HG02981 (cell line): ENCODE results near the gene RASSF7.
"Not testable (repeated sequence)": the region's sequence is repeated elsewhere in the genome, so short reads cannot be mapped to it uniquely, and the experiment has no call there.

Experiments
- ATAC-seq: cut with Tn5 transposase; IDR thresholded peaks from one replicate; pipeline ENCODE4 v1.9.1; 2021; ENCODE audit warnings: mild to moderate bottlenecking, moderate library complexity; ENCODE audit not compliant: unreplicated experiment

Gene RASSF7

GRCh38 chr11:563812-564578 lies 3.2 kb downstream of the RASSF7 start:
- ATAC-seq, result no peak

GRCh38 chr11:565921-566509 lies 5.2 kb downstream of the RASSF7 start:
- ATAC-seq, result no peak

DNA sequence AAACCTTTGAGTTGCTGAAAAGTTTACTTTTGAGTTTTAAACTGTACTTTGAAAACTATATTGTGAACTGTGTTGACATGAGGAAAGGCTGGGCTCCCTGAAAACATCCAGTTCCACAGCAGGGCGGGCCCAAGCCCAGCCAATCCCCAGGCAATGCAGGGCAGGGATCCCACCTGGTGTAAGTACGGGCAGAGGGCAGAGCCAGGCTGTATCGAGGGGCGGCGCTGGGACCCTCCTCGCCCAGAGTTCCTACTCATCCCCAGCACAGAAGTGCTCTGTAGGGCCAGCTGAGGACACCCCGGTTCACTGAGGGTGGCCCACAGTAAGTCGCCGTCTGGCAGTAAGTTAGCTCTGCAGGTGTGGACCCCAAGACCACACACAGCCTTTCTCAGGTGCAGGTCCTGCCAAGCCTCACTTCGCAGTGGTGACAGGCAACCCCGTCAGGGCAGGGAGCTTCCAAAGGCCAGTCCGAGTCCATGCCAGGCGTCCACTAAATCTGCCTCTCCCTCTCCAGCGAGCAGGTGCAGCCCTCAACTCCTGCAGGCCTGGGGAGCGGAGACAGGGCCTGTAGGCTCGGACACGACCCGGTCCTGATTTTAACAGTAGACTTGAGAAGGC lies 6.3 kb downstream of the RASSF7 start:
- ATAC-seq, result no peak

DNA sequence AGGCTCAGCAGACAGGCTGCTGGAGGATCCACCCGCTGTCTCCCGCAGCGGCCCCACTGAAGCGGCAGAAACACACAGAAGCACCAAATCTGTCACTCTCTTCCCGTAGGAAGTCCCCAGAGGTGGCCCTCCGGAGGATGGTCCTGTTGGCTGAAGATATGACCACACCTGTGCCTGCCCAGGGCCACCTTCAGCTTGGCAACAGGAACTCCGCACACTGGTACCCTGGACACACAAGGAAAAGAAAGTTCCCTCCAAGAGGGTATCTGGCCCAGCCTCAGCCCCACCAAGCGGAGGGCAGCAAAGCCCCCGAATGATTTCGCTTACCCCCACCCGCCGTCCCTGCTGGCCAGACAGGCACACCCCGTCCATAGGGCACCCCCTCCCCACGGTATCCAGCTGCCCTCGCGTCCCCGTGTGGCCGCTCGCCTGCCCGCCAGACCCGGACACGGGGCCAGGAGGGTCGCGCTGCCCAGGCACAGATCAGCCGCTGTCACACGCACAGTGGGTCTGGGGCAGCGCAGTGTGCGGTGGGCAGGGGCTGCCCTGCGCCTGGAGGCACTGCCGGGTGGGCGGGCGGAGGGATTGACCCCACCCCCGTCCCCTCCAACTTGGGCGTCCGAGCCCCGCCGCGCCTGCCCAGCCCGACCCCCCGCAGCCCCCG lies 7.0 kb downstream of the RASSF7 start:
- peak; percentile 5 for ATAC-seq

- ATAC-seq, result peak; percentile 83
These were observed 7.8 kb downstream of the RASSF7 start for GRCh38 chr11:568306-569157.

DNA sequence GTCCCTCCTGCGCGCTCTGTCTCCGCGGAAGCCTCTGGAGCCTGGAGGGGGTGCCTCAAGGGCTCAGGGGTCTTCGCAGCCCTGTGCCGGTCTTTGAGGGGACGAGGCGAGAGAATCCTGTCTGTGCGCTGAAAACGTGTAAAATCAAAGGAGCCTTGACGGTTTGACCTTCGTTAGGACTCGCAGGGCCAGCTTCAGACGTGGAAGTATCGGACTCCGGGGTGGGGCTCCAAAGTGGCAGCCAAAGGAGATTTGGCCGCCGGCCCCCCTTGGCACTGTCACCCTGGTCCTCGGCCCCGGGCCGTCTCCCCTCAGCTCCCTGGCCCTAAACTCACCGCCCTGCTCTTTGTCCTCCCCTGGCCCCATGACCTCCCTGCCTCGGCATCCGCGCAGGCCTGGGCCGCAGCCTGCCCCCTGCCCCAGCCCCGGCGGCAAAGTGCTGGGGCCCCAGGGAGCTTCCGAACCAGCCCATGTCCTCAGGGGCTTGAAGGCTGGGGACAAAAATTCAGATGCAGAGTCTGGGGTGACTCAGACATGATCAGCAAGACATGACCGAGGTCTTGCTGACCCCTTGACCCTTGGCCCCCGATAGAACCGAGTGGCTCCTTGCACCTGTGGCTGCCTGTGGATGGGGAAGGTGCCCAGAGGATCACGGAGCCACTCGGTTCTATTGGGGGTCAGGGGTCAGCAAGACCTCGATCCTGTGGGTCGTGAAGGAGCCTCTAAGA lies 8.6 kb downstream of the RASSF7 start:
- ATAC-seq, result no peak

DNA sequence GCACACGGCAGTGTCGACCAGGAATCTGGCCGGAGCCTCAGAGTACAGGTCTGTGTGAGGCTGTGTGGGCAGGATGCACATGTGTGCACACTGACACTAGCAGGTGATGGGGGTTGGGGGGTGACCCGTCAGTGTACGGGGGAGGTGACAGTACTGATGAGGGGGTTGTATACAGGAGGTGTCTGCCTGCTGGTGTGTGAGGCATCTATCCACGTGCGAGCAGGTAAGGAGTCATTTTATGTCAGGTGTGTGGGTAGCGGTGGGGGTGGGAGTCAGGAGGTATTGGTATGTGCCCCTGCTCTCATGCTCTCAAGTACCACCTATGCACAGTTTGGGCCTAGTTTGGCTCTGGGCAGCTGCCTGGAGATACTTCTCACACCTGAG lies 11.0 kb downstream of the RASSF7 start:
- no peak for ATAC-seq

- ATAC-seq, result no peak
These were observed 12.5 kb downstream of the RASSF7 start for GRCh38 chr11:573146-573759.

DNA sequence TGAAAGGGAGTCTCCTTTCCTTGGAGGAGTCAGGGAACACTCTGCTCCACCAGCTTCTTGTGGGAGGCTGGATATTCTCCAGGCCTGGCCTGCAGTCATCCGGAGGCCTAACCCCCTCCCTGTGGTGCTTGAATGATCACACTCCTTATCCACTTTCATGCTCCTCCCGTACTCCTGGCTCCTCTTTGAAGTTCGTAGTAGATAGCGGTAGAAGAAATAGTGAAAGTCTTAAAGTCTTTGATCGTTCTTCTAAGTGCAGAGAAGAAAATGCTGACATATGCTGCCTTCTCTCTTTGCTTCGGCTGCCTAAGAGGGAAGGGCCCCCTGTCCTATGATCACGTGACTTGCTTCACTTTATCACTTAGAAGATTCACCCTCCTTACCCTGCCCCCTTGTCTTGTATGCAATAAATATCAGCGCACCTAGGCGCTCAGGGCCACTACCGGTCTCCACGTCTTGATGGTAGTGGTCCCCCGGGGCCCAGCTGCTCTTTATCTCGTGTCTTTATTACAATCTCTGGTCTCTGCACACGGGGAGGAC lies 13.3 kb downstream of the RASSF7 start:
- not testable (repeated sequence) for ATAC-seq

GRCh38 chr11:574632-575312 lies 14.0 kb downstream of the RASSF7 start:
- ATAC-seq, result no peak

DNA sequence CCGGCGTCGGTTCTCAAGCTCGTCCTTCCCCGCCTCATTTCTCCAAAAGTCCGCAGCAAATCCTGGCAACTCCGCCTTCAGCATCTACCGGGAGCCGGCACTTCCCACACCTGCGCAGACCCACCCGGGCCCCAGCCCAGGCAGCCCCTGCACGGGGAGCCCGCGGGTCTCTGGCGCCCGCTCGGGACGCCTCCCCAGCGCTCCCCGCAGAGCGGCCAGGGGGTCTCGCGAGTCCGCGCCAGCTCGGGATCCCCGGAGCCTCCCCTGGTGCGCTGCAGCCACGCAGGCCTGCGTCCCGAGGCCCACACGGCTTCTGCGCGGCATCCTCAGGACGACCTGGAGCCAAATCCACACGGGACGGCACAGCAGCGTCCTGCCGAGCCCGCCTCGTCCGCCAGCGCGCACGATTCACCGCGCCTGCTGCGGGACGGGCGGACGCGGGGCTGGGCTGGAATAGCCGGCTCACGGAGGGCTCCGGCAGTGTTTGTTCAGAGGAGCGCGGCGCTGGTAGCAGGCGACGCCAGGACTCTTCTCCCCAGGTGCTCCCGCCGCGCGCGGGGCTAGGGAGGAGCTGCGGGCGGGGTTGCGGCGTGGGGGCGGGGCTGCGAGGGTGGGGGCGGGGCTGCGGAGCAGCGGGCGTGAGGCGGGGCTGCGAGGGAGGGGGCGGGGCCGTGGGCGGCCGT lies 14.7 kb downstream of the RASSF7 start:
- peak; percentile 25 for ATAC-seq

- peak; percentile 80 for ATAC-seq
These were observed 15.4 kb downstream of the RASSF7 start, which contains the start of gene PHRF1 for GRCh38 chr11:575996-576768. TSS of gene PHRF1 (plus strand) at chr11:576470. CDS start at chr11:581513, 5,043 bp downstream.

DNA sequence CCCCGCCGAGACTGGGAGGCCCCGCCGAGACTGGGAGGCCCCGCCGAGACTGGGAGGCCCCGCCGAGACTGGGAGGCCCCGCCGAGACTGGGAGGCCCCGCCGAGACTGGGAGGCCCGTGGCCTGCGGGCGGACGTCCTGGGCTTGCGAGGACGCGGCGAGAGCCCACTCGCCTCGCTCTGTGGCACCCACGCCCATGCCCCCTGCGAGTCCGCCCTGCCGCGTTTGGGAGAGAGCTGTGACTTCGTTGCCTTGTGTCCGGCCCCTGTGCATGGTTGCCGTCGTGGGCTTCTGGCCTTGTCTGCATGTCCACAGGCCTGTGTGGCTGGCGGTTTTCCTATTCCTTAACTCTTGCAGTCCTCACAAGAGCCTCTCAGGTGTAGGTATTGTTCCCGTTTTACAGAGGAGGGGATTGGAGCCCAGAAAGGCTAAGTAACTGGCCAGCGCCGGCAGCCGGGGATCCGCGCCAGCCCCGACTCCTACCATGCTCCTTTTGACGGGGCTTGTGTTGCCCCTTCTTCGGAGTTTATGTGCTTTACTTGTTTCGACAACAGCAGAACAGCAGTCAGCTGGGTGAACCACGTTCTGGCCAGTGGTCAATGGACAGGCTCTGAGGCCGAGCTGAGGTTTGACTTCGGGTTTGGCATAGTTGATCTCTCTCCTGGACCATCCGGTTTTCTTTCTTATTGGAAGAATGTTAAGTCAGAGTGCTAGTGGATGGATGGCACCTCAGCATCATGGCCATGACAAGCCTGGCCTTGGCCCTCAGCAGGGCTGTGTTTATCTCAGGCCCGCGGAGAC lies 16.2 kb downstream of the RASSF7 start:
- no peak for ATAC-seq

GRCh38 chr11:577611-577894 lies 16.8 kb downstream of the RASSF7 start:
- ATAC-seq, result no peak

DNA sequence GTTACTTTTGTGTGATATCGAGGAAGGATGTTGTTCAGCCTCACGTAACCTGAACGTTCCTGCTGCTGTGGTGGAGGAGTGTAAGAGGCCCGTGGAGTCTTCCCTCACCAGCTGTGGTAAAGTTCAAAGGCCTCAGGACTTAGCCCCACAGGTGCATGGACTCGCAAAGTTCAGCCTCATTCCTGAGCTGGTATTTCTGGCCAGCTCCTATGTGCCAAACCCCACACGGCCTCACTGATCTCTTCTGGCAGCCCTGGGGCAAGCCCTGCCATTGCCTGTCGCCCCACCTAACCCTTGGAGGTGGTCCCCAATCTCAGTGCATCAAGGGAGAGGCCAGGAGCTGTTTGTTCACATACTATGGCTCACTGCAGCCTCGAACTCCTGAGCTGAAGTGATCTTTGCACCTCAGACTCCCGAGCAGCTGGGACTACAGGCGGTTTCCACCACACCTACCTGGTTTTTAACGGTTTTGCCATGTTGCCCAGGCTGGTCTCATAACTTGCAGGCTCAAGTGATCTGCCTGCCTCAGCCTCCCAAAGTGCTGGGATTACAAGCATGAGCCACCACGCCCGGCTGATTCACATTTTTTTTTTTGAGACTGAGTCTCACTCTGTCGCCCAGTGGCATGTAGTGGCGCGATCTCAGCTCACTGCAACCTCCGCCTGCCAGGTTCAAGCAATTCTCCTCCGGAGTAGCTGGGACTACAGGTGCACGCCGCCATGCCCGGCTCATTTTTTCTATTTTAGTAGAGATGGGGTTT lies 17.7 kb downstream of the RASSF7 start:
- ATAC-seq, result no peak
